HG03442 (cell line): ENCODE results near the gene NDUFB10.

Experiments
- ATAC-seq: cut with Tn5 transposase; IDR thresholded peaks from one replicate; pipeline ENCODE4 v1.9.1; 2021; ENCODE audit warnings: mild to moderate bottlenecking, moderate library complexity; ENCODE audit not compliant: unreplicated experiment

Gene NDUFB10

GRCh38 chr16:1982013-1982433 lies 22.7 kb downstream of the NDUFB10 start:
- no peak for ATAC-seq

GRCh38 chr16:1982991-1983543 lies 23.7 kb downstream of the NDUFB10 start:
- ATAC-seq: no peak

GRCh38 chr16:1983544-1984346 lies 24.4 kb downstream of the NDUFB10 start, which contains the start of gene GFER:
Gene GFER (plus strand): TSS chr16:1984193. CDS start chr16:1984219, 26 bp downstream.
- ATAC-seq: peak; percentile 67

- ATAC-seq: peak; percentile 15
These were observed 25.2 kb downstream of the NDUFB10 start for GRCh38 chr16:1984347-1985225.

- ATAC-seq: no peak
These were observed 26.3 kb downstream of the NDUFB10 start for GRCh38 chr16:1985466-1986150.

- no peak for ATAC-seq
These were observed 27.9 kb downstream of the NDUFB10 start for GRCh38 chr16:1987198-1987597.

- no peak for ATAC-seq
These were observed 30.1 kb downstream of the NDUFB10 start, which contains the start of gene SYNGR3 for GRCh38 chr16:1989209-1990100. Gene SYNGR3 (plus strand): TSS chr16:1989970. CDS start chr16:1990103, 133 bp downstream.

- no peak for ATAC-seq
These were observed 30.7 kb downstream of the NDUFB10 start for GRCh38 chr16:1990101-1990350.

GRCh38 chr16:1990351-1991134 lies 31.2 kb downstream of the NDUFB10 start:
- no peak for ATAC-seq

- ATAC-seq: peak; percentile 27
These were observed 31.8 kb downstream of the NDUFB10 start for GRCh38 chr16:1991135-1991551.

- ATAC-seq: no peak
These were observed 32.2 kb downstream of the NDUFB10 start for GRCh38 chr16:1991588-1991947.

- peak; percentile 43 for ATAC-seq
These were observed 32.8 kb downstream of the NDUFB10 start for GRCh38 chr16:1991948-1992703.

- no peak for ATAC-seq
These were observed 33.5 kb downstream of the NDUFB10 start for GRCh38 chr16:1992704-1993317.

- ATAC-seq: no peak
These were observed 34.4 kb downstream of the NDUFB10 start for GRCh38 chr16:1993731-1994131.

GRCh38 chr16:1997494-1998359 lies 38.4 kb downstream of the NDUFB10 start:
- no peak for ATAC-seq

GRCh38 chr16:1998360-1998835 lies 39.1 kb downstream of the NDUFB10 start:
- no peak for ATAC-seq
